Testis (tissue), 3 donors: ENCODE data around the gene CACNB1. TPM values are rescaled to one million over a fixed set of nuclear protein-coding genes. Genes with fewer than 3 reads are reported as not detected.

ENCODE experiments used
- DNase-seq: peaks from one replicate; pipeline ENCODE4 v3.0.0-alpha.2; 2019
- H3K27ac ChIP-seq, 2 donors: fragments of 200-600 bp; sonication (generic); one replicate each; pipeline ENCODE4 v1.5.1; 2019
- H3K27me3 ChIP-seq: fragments of 200-600 bp; sonication (generic); one replicate; pipeline ENCODE4 v1.5.1; 2019
- H3K36me3 ChIP-seq: fragments of 200-600 bp; sonication (generic); one replicate; pipeline ENCODE4 v1.5.1; 2017; ENCODE audit warnings: low read depth; ENCODE audit errors: missing control alignments
- H3K4me1 ChIP-seq: fragments of 200-600 bp; sonication (generic); one replicate; pipeline ENCODE4 v1.5.1; 2019
- H3K4me3 ChIP-seq, 2 donors: fragments of 200-600 bp; sonication (generic); one replicate each; pipeline ENCODE4 v1.5.1; 2017 to 2019
- H3K9me3 ChIP-seq: fragments of 200-600 bp; sonication (generic); one replicate; pipeline ENCODE4 v1.5.1; 2017
- CTCF ChIP-seq, 3 experiments: fragments of 450-650 bp in 2 of 3; fragments of 200-600 bp in 1 of 3; sonication (generic) in 1 of 3; IDR thresholded peaks; one replicate each; pipeline ENCODE4 v1.5.1; 2016 to 2019; ENCODE audit warnings: antibody characterized with exemption in 3 of 3, mild to moderate bottlenecking in 2 of 3, moderate library complexity in 1 of 3
- POLR2A ChIP-seq: fragments of 450-650 bp; IDR thresholded peaks from one replicate; pipeline ENCODE4 v1.6.1; 2017; ENCODE audit warnings: antibody characterized with exemption, mild to moderate bottlenecking, moderate library complexity
- WGBS, 2 donors: methylation state at CpG; one replicate each; pipeline ENCODE4 v1.1.5; 2018; 5-methylcytosine and 5-hydroxymethylcytosine counted together
- intact Hi-C: fragments of 100-400 bp; cut with DNase I; formaldehyde crosslinking; loops from one replicate; pipeline ENCODE4 v1.15.1; 2023; ENCODE audit warnings: low total_unique reads
- polyA plus RNA-seq: library from polyadenylated mRNA; stranded (reverse); fragments of 350-450 nt; fragmentation: Illumina TruSeq; extraction: RNeasy Lipid Tissue Mini Kit (QIAGEN cat#74804); gene quantifications from one replicate; pipeline ENCODE4 v1.2.3, GENCODE V29; 2014; ENCODE audit warnings: low read depth, low replicate concordance; ENCODE audit not compliant: insufficient read depth
- total RNA-seq, 2 donors: library from RNA; depleted of rRNA; stranded (reverse); fragments of >200 nt; gene quantifications; one replicate each; pipeline ENCODE4 v1.2.3, GENCODE V29; 2016

Gene CACNB1
- total and polyA plus RNA-seq, 3 donors from 2014 or later = 11.3 to 19.8 (median 18.1) TPM

GRCh38 chr17:39200070-39200879, 2.8 kb upstream of the CACNB1 start, which contains the start of gene RPL19:
RPL19 (plus strand) TSS chr17:39200283; CDS start chr17:39200345, 62 bp downstream.
- H3K4me1 ChIP-seq = peaks cover 34% of the 10 kb centered on the region

GRCh38 chr17:39199820-39200069, 2.3 kb upstream of the CACNB1 start:
- no peaks in the 10 kb centered on the region for H3K36me3 ChIP-seq
- H3K27ac ChIP-seq = peak overlapping the region; percentile 97
- H3K9me3 ChIP-seq = no peaks in the 10 kb centered on the region
- H3K4me3 ChIP-seq = peak overlapping the region; percentile 83 to 92
- no peaks in the 10 kb centered on the region for H3K27me3 ChIP-seq
- DNase-seq = peak; percentile 94
- TF ChIP-seq POLR2A (no peak), CTCF (IDR thresholded peaks at IDR 0.05) (peak in 1 of 3 experiments; percentile 18)
- H3K4me1 ChIP-seq = peaks cover 39% of the 10 kb centered on the region
- intact Hi-C loops = no loop called here
- WGBS, 2 donors = 0 to 1% methylated on average over 10 of the region's 10 CpGs

More at GRCh38 chr17:39200070-39200879, 2.8 kb upstream of the CACNB1 start, which contains the start of gene RPL19:
- no peaks in the 10 kb centered on the region for H3K36me3 ChIP-seq
- H3K4me3 ChIP-seq = peak within 1 kb of the TSS; percentile 83 to 92
- peak in 1 of 3 experiments; percentile 28 for TF ChIP-seq CTCF (IDR thresholded peaks at IDR 0.05)
- TF ChIP-seq POLR2A = no peak
- intact Hi-C loops = no loop called here
- H3K27me3 ChIP-seq = no peaks in the 10 kb centered on the region
- peak within 1 kb of the TSS; percentile 97 for H3K27ac ChIP-seq
- DNase-seq = peak; percentile 85
- H3K9me3 ChIP-seq = no peaks in the 10 kb centered on the region
- WGBS, 2 donors = 0% methylated on average over 32 to 51 of the region's 52 CpGs

- Histone ChIP-seq H3K9me3 (no peaks in the 10 kb centered on the region), H3K4me1 (peaks cover 43% of the 10 kb centered on the region), H3K27ac (no peak overlapping the region), H3K4me3 (peak overlapping the region; percentile 67 to 74), H3K27me3 (no peaks in the 10 kb centered on the region), H3K36me3 (no peaks in the 10 kb centered on the region)
- TF ChIP-seq CTCF (IDR thresholded peaks at IDR 0.05) = no peak
- no peak for TF ChIP-seq POLR2A
- intact Hi-C loops = no loop called here
- no peak for DNase-seq
- WGBS, 2 donors = 30 to 69% methylated on average over 4 of the region's 4 CpGs
Observed at GRCh38 chr17:39198186-39198566, 707 bp upstream of the CACNB1 start.

GRCh38 chr17:39196808-39197291, 619 bp downstream of the CACNB1 start:
- intact Hi-C loops = no loop called here
- WGBS, 2 donors = 0 to 1% methylated on average over 6 to 30 of the region's 30 CpGs

More at GRCh38 chr17:39196808-39197291, 619 bp downstream of the CACNB1 start:
- Histone ChIP-seq H3K27me3 (no peaks in the 10 kb centered on the region), H3K27ac (peak overlapping the region; percentile 14 to 70), H3K9me3 (no peaks in the 10 kb centered on the region), H3K36me3 (no peaks in the 10 kb centered on the region), H3K4me3 (peak overlapping the region; percentile 67 to 74), H3K4me1 (peaks cover 45% of the 10 kb centered on the region)
- TF ChIP-seq CTCF (IDR thresholded peaks at IDR 0.05) (no peak), POLR2A (no peak)
- peak; percentile 42 for DNase-seq
